Thyroid gland (tissue), 4 donors: ENCODE results near the gene GPC5.

Experiments
- POLR2A ChIP-seq, 2 donors: fragments of 450-650 bp; IDR thresholded peaks; one replicate each; pipeline ENCODE4 v1.6.1; 2017; ENCODE audit warnings: antibody characterized with exemption in 2 of 2, mild to moderate bottlenecking in 2 of 2, moderate library complexity in 1 of 2
- TF ChIP-seq, protein P1 (sequence below), 6 experiments: fragments of 200-600 bp in 3 of 6; fragments of 450-650 bp in 3 of 6; sonication (generic) in 3 of 6; IDR thresholded peaks; one replicate each; pipeline ENCODE4 v1.5.1; 2016 to 2019; ENCODE audit warnings: antibody characterized with exemption in 6 of 6, mild to moderate bottlenecking in 2 of 6, inconsistent platforms in 1 of 6, moderate library complexity in 1 of 6

- TF ChIP-seq, protein P1, sequence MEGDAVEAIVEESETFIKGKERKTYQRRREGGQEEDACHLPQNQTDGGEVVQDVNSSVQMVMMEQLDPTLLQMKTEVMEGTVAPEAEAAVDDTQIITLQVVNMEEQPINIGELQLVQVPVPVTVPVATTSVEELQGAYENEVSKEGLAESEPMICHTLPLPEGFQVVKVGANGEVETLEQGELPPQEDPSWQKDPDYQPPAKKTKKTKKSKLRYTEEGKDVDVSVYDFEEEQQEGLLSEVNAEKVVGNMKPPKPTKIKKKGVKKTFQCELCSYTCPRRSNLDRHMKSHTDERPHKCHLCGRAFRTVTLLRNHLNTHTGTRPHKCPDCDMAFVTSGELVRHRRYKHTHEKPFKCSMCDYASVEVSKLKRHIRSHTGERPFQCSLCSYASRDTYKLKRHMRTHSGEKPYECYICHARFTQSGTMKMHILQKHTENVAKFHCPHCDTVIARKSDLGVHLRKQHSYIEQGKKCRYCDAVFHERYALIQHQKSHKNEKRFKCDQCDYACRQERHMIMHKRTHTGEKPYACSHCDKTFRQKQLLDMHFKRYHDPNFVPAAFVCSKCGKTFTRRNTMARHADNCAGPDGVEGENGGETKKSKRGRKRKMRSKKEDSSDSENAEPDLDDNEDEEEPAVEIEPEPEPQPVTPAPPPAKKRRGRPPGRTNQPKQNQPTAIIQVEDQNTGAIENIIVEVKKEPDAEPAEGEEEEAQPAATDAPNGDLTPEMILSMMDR (IDR thresholded peaks at IDR 0.05), result no peak
- TF ChIP-seq POLR2A (IDR thresholded peaks at IDR 0.05), result no peak
These were observed 182.3 kb downstream of the GPC5 start for GRCh38 chr13:91580749-91581148.
